Lower leg skin (tissue), 4 donors: ENCODE data around the gene COX7B2. TPM values are rescaled to one million over a fixed set of nuclear protein-coding genes. Genes with fewer than 3 reads are reported as not detected.

ENCODE experiments used
- DNase-seq, 2 donors: peaks; one replicate each; pipeline ENCODE4 v3.0.0-alpha.2; 2019; ENCODE audit warnings: low spot score in 2 of 2
- H3K4me3 ChIP-seq: fragments of 200-600 bp; sonication (generic); 2 replicates; pipeline ENCODE4 v1.5.1; 2017; ENCODE audit warnings: mild to moderate bottlenecking, low read depth; ENCODE audit not compliant: poor library complexity, severe bottlenecking
- CTCF ChIP-seq, 3 donors: fragments of 450-650 bp; IDR thresholded peaks; one replicate each; pipeline ENCODE4 v1.5.1; 2016; ENCODE audit warnings: antibody characterized with exemption in 3 of 3, mild to moderate bottlenecking in 3 of 3, moderate library complexity in 2 of 3
- POLR2A ChIP-seq, 2 donors: fragments of 450-650 bp; IDR thresholded peaks; one replicate each; pipeline ENCODE4 v1.6.1; 2016 to 2017; ENCODE audit warnings: antibody characterized with exemption in 2 of 2, mild to moderate bottlenecking in 1 of 2, moderate library complexity in 1 of 2
- WGBS, 2 donors: methylation state at CpG; one replicate each; pipeline ENCODE4 v1.1.5; 2018; 5-methylcytosine and 5-hydroxymethylcytosine counted together
- intact Hi-C: fragments of 100-400 bp; cut with DNase I; formaldehyde crosslinking; loops from one replicate; pipeline ENCODE4 v1.15.0; 2023; ENCODE audit warnings: low total_unique reads
- total RNA-seq, 4 donors: library from RNA; depleted of rRNA; stranded (reverse); fragments of >200 nt; gene quantifications; one replicate each; pipeline ENCODE4 v1.1.0, GENCODE V29; 2016

COX7B2 gene
- total RNA-seq, 4 donors from 2014 or later = not detected

DNA sequence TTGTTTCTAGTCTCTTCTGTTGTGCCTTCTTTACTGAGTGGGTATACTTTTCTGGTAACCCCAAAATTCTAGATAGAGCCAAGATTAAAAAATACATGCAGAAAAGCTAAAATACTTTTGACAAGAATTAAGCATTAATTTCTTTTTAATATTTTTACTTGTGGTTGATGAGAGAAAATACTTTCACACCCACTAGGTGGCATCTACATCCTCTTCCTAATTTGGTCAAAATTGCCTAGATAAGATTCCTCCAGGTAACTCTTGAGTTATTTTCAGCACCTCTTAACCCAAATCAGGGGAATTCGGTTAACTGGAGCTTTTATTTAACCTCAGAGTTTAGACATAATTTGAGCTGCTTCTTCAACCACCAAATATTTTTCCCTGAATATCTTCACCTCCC lies 28.4 kb upstream of the COX7B2 start:
- no peak for TF ChIP-seq POLR2A (IDR thresholded peaks at IDR 0.05)
- no peak for TF ChIP-seq CTCF (IDR thresholded peaks at IDR 0.05)
- no peak overlapping the region for H3K4me3 ChIP-seq
- DNase-seq = no peak
- intact Hi-C loops = no loop called here
- WGBS, 2 donors = 69 to 73% methylated on average over 1 of the region's 1 CpG

- 69 to 80% methylated on average over 2 of the region's 2 CpGs for WGBS, 2 donors
- no peak for DNase-seq
- intact Hi-C loops = no loop called here
- no peak for TF ChIP-seq POLR2A (IDR thresholded peaks at IDR 0.05)
- TF ChIP-seq CTCF (IDR thresholded peaks at IDR 0.05) = no peak
- H3K4me3 ChIP-seq = no peak overlapping the region
Observed at GRCh38 chr4:46934726-46935125, 25.7 kb upstream of the COX7B2 start.

DNA sequence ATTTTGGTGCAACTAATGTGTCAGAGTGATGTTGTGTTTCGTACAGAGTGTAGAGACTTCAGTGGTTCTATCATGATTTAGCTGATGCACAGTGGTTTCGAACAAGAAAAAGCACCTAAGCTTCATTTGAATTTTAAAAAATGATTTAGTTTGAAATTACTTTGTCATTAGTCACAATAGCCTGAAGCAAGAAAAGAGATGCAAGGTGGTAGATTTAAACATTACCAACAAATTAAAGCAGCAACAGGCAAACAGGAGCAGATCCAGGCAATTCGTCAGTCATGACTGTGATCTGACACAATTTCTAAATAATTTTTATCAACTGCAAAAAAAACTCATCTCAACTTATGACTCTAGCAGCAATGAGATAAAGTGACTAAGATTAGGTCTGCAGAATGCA lies 24.6 kb upstream of the COX7B2 start:
- intact Hi-C loops = no loop called here
- WGBS, 2 donors = 49 to 51% methylated on average over 3 of the region's 3 CpGs
- no peak for DNase-seq
- TF ChIP-seq POLR2A (IDR thresholded peaks at IDR 0.05) (no peak), CTCF (IDR thresholded peaks at IDR 0.05) (no peak)
- no peak overlapping the region for H3K4me3 ChIP-seq

GRCh38 chr4:46931981-46932380 lies 22.9 kb upstream of the COX7B2 start:
- no peak for DNase-seq
- intact Hi-C loops = no loop called here
- 24 to 31% methylated on average over 3 of the region's 3 CpGs for WGBS, 2 donors
- no peak overlapping the region for H3K4me3 ChIP-seq
- TF ChIP-seq CTCF (IDR thresholded peaks at IDR 0.05) = no peak
- TF ChIP-seq POLR2A (IDR thresholded peaks at IDR 0.05) = no peak

- intact Hi-C loops = no loop called here
- TF ChIP-seq POLR2A (IDR thresholded peaks at IDR 0.05) (no peak), CTCF (IDR thresholded peaks at IDR 0.05) (no peak)
- no peak for DNase-seq
- no peak overlapping the region for H3K4me3 ChIP-seq
- 60 to 62% methylated on average over 3 of the region's 3 CpGs for WGBS, 2 donors
Observed at GRCh38 chr4:46930891-46931290, 21.8 kb upstream of the COX7B2 start.

DNA sequence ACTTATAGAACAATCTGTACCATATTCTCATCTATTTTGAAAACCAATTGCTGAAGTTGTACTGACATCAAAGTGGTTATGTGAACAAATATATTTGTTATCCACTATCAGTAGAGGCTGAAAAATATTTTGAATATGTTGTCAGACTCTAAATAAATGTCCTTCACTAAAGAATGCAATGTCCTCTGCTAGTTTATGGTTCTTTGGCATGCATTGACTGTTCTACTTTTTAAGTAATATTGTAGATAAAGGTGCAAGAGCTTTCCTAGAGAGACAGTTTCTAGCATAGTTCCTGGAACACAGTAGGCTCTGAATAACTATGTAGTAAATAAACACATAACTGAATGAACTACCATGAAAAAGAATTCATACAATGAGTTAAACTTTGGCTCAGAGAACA lies 18.2 kb upstream of the COX7B2 start:
- intact Hi-C loops = no loop called here
- TF ChIP-seq CTCF (IDR thresholded peaks at IDR 0.05) (no peak), POLR2A (IDR thresholded peaks at IDR 0.05) (no peak)
- DNase-seq = no peak
- H3K4me3 ChIP-seq = no peak overlapping the region
